ENCODE measurements around the gene RCE1. TPM values are rescaled to one million over a fixed set of nuclear protein-coding genes. Genes with fewer than 3 reads are reported as not detected.

The RCE1 gene
- total RNA-seq, 1 donor from 2014 or later, result 30.6 TPM

DNA sequence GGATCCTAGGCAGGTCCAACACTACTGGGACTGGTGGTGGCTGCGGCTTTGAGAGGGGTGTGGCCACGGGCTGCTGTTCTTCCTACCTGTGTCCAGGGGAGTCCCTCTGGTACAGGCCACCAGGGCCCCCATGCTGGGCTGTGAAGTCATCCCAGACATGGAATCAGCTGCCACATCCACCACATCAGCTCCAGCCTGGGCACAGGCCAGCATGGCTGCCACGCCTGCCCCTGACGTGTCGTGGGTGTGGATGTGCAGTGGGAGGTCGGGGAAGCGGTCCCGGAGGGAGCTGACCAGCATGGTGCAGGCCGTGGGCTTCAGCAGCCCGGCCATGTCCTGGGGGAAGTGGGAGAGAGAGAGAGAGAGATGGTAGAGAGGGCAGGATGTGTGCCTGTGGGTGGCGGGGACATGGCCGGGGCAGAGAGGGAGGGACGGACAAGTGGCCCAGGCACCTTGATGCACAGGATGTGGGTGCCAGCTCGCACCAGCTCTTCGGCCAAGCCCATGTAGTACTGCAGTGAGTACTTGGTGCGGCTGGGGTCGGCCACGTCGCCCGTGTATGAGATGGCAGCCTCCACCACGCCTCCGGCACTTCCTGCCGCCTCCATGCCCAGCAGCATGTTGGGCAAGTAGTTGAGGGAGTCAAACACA lies 7.5 kb downstream of the RCE1 start:
- Mint-ChIP-seq H3K27ac (ENCODE audit: unreplicated experiment) (no peak overlapping the region), H3K36me3 (ENCODE audit: unreplicated experiment) (no peaks in the 10 kb centered on the region), H3K27me3 (ENCODE audit: unreplicated experiment) (peaks cover 16% of the 10 kb centered on the region), H3K4me1 (ENCODE audit: low read depth, unreplicated experiment) (peaks cover 4% of the 10 kb centered on the region), H3K4me3 (ENCODE audit: unreplicated experiment) (no peak overlapping the region), H3K9me3 (ENCODE audit: unreplicated experiment) (peaks cover 18% of the 10 kb centered on the region)
- no peak for TF ChIP-seq CTCF (IDR thresholded peaks at IDR 0.05; ENCODE audit: partially characterized antibody, unreplicated experiment)
- DNase-seq, result no peak

GRCh38 chr11:66851239-66851596 lies 8.0 kb downstream of the RCE1 start:
- H3K9me3 Mint-ChIP-seq (ENCODE audit: unreplicated experiment), result peaks cover 19% of the 10 kb centered on the region
- H3K4me1 Mint-ChIP-seq (ENCODE audit: low read depth, unreplicated experiment), result peaks cover 5% of the 10 kb centered on the region
- no peak overlapping the region for H3K27ac Mint-ChIP-seq (ENCODE audit: unreplicated experiment)
- TF ChIP-seq CTCF (IDR thresholded peaks at IDR 0.05; ENCODE audit: partially characterized antibody, unreplicated experiment), result no peak
- H3K27me3 Mint-ChIP-seq (ENCODE audit: unreplicated experiment), result peaks cover 17% of the 10 kb centered on the region
- DNase-seq, result no peak
- H3K36me3 Mint-ChIP-seq (ENCODE audit: unreplicated experiment), result no peaks in the 10 kb centered on the region
- no peak overlapping the region for H3K4me3 Mint-ChIP-seq (ENCODE audit: unreplicated experiment)

GRCh38 chr11:66851698-66852465 lies 8.6 kb downstream of the RCE1 start:
- Mint-ChIP-seq H3K27ac (ENCODE audit: unreplicated experiment) (no peak overlapping the region), H3K4me3 (ENCODE audit: unreplicated experiment) (no peak overlapping the region), H3K27me3 (ENCODE audit: unreplicated experiment) (peaks cover 19% of the 10 kb centered on the region), H3K4me1 (ENCODE audit: low read depth, unreplicated experiment) (peaks cover 5% of the 10 kb centered on the region), H3K36me3 (ENCODE audit: unreplicated experiment) (no peaks in the 10 kb centered on the region), H3K9me3 (ENCODE audit: unreplicated experiment) (peaks cover 19% of the 10 kb centered on the region)
- TF ChIP-seq CTCF (IDR thresholded peaks at IDR 0.05; ENCODE audit: partially characterized antibody, unreplicated experiment), result no peak
- no peak for DNase-seq

DNA sequence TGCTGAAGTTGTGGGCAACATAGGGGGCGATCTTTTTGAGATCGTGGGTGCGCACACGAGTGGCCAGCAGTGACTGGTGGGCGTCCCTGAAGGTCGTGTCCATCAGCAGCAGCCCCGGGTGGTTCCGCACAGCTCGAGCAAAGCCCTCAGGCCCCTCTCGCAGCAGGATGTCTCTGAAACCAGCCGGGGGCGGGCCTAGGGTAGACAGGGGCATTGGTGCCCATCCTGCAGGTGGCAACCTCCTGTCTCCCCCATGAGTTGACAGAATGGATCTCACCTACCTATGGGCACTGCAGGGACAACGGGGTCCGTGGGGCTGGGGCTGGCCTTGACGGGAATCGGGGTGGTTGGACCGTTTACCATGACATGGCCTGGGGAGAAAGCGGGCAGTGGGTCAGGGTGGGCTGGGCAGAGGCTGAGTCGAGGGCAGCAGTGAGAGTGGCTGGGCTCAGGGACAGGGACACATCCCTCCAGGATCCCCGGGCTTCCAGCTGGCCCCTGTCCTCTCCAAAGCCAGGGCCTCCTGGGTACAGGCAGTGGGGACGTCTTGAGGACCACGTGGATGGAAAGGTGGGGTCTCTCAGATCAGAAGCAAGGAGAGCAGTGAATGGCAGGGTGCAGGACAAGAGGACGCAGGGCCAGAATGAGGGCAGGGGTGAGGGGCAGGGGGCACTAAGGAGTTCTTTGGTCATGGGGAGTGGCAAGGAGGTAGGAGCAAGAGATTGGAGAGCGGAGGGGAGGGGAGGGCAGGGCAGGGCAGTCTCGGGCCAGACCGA lies 9.4 kb downstream of the RCE1 start:
- TF ChIP-seq CTCF (IDR thresholded peaks at IDR 0.05; ENCODE audit: partially characterized antibody, unreplicated experiment), result no peak
- H3K27ac Mint-ChIP-seq (ENCODE audit: unreplicated experiment), result no peak overlapping the region
- no peak for DNase-seq

More for the DNA sequence above, 9.4 kb downstream of the RCE1 start:
- H3K4me1 Mint-ChIP-seq (ENCODE audit: low read depth, unreplicated experiment), result peaks cover 5% of the 10 kb centered on the region
- no peak overlapping the region for H3K4me3 Mint-ChIP-seq (ENCODE audit: unreplicated experiment)
- peaks cover 20% of the 10 kb centered on the region for H3K9me3 Mint-ChIP-seq (ENCODE audit: unreplicated experiment)
- H3K36me3 Mint-ChIP-seq (ENCODE audit: unreplicated experiment), result no peaks in the 10 kb centered on the region
- H3K27me3 Mint-ChIP-seq (ENCODE audit: unreplicated experiment), result peaks cover 19% of the 10 kb centered on the region

Data from glutamatergic neuron (in vitro differentiated cells).